NOMO-1 (cell line): ENCODE data around the gene GAK.
"Not testable (repeated sequence)": the region's sequence is repeated elsewhere in the genome, so short reads cannot be mapped to it uniquely, and the experiment has no call there.

Source experiments
- DNase-seq, 2 experiments: peaks; one replicate each; lab custom pipeline; 2025; ENCODE audit not compliant: unreplicated experiment in 2 of 2; lab: John Stamatoyannopoulos, UW

The GAK gene

GRCh38 chr4:931960-932712 is at the start of gene GAK, which contains the start of gene TMEM175:
TSS of gene GAK (minus strand) at chr4:932316. CDS start at chr4:932187, 129 bp downstream.
TSS of gene TMEM175 (plus strand) at chr4:932460. CDS start at chr4:947740, 15,280 bp downstream.
- DNase-seq, result peak; percentile 92 to 96

- DNase-seq, result peak; percentile 86 to 97
These were observed 47.0 kb upstream of the GAK start for GRCh38 chr4:978957-979701.

GRCh38 chr4:976016-976415 is 43.9 kb upstream of the GAK start:
- DNase-seq, result not testable (repeated sequence)

- DNase-seq, result no peak
These were observed 42.6 kb upstream of the GAK start for GRCh38 chr4:974668-975067.

- peak; percentile 64 to 85 for DNase-seq
These were observed 41.6 kb upstream of the GAK start, which contains the start of gene DGKQ for GRCh38 chr4:973431-974397. TSS of gene DGKQ (minus strand) at chr4:973569. CDS start at chr4:973482, 87 bp downstream.

- no peak for DNase-seq
These were observed 40.7 kb upstream of the GAK start for GRCh38 chr4:972651-973424.

- no peak for DNase-seq
These were observed 39.8 kb upstream of the GAK start for GRCh38 chr4:971666-972500.

- no peak for DNase-seq
These were observed 38.9 kb upstream of the GAK start for GRCh38 chr4:970854-971520.

GRCh38 chr4:970046-970745 is 38.1 kb upstream of the GAK start:
- no peak for DNase-seq

GRCh38 chr4:968621-969394 is 36.7 kb upstream of the GAK start:
- no peak for DNase-seq

- DNase-seq, result no peak
These were observed 36.1 kb upstream of the GAK start for GRCh38 chr4:968221-968620.

- no peak for DNase-seq
These were observed 35.3 kb upstream of the GAK start for GRCh38 chr4:967113-968104.

GRCh38 chr4:966266-967112 is 34.4 kb upstream of the GAK start:
- DNase-seq, result no peak

GRCh38 chr4:965766-966134 is 33.6 kb upstream of the GAK start:
- no peak for DNase-seq

- DNase-seq, result no peak
These were observed 33.1 kb upstream of the GAK start for GRCh38 chr4:965048-965765.
